ENCODE data around the gene PAN3.
A peak's percentile ranks its signal among the peaks of the same experiment; 100 is the strongest.
"Not testable (repeated sequence)": the region's sequence is repeated elsewhere in the genome, so short reads cannot be mapped to it uniquely, and the experiment has no call there.

Gene PAN3

GRCh38 chr13:28131646-28132045 lies 6.7 kb upstream of the PAN3 start:
- DNase-seq (ENCODE audit: low read depth) = no peak
- no peak for TF ChIP-seq CTCF (IDR thresholded peaks at IDR 0.05; ENCODE audit: insufficient read depth, low read depth, low read length, missing control alignments)
- H3K4me3 ChIP-seq (ENCODE audit: low read depth, low read length) = no peak overlapping the region

GRCh38 chr13:28136916-28137315 lies 1.4 kb upstream of the PAN3 start:
- DNase-seq (ENCODE audit: low read depth) = peak; percentile 64
- TF ChIP-seq CTCF (IDR thresholded peaks at IDR 0.05; ENCODE audit: insufficient read depth, low read depth, low read length, missing control alignments) = no peak
- peak overlapping the region; percentile 96 for H3K4me3 ChIP-seq (ENCODE audit: low read depth, low read length)

GRCh38 chr13:28137596-28137995 lies 749 bp upstream of the PAN3 start:
- TF ChIP-seq CTCF (IDR thresholded peaks at IDR 0.05; ENCODE audit: insufficient read depth, low read depth, low read length, missing control alignments) = no peak
- DNase-seq (ENCODE audit: low read depth) = no peak
- H3K4me3 ChIP-seq (ENCODE audit: low read depth, low read length) = peak overlapping the region; percentile 96

GRCh38 chr13:28138756-28139470 lies 568 bp downstream of the PAN3 start:
- DNase-seq (ENCODE audit: low read depth) = peak; percentile 94
- no peak for TF ChIP-seq CTCF (IDR thresholded peaks at IDR 0.05; ENCODE audit: insufficient read depth, low read depth, low read length, missing control alignments)
- peak overlapping the region; percentile 96 for H3K4me3 ChIP-seq (ENCODE audit: low read depth, low read length)

- no peak for TF ChIP-seq CTCF (IDR thresholded peaks at IDR 0.05; ENCODE audit: insufficient read depth, low read depth, low read length, missing control alignments)
- H3K4me3 ChIP-seq (ENCODE audit: low read depth, low read length) = peak overlapping the region; percentile 96
- DNase-seq (ENCODE audit: low read depth) = no peak
Measured at GRCh38 chr13:28140433-28141125, 2.2 kb downstream of the PAN3 start.

- DNase-seq (ENCODE audit: low read depth); H3K4me3 ChIP-seq (ENCODE audit: low read depth, low read length): not testable (repeated sequence)
Measured at GRCh38 chr13:28141542-28141941, 3.2 kb downstream of the PAN3 start.

- DNase-seq (ENCODE audit: low read depth) = no peak
- TF ChIP-seq CTCF (IDR thresholded peaks at IDR 0.05; ENCODE audit: insufficient read depth, low read depth, low read length, missing control alignments) = no peak
- H3K4me3 ChIP-seq (ENCODE audit: low read depth, low read length) = no peak overlapping the region
Measured at GRCh38 chr13:28145049-28145448, 6.7 kb downstream of the PAN3 start.
